ENCODE results near the gene ANKRD23. TPM values are rescaled to one million over a fixed set of nuclear protein-coding genes. Genes with fewer than 3 reads are reported as not detected.

The ANKRD23 gene
- total and polyA plus RNA-seq, 2 of the 8 experiments (the other 6 are each of a cell fraction or from before 2014, with no cell fraction given), result 3.4 to 3.5 TPM

DNA sequence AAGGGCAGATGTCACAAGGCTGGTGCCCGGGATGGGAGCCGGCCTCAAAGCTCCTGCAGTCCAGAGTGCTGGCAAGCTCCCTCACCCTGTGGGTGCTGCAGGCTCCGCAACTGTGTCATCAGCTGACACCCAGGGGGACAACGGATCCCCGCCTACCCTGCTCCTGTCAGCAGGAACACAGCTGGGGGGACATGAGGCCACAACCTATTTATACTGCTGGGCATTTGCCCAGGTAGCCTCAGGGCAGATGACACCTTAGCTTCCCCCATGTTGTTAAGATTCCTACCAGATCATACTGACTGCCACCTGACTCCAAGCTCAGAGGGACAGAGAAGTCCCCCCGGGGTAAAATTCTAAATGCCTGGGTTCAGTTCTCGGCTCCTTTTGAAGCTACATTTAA lies 1.2 kb downstream of the ANKRD23 start (continued):
- TF ChIP-seq GTF2F1 (IDR thresholded peaks at IDR 0.05; ENCODE audit: borderline replicate concordance, low read depth, low read length) (no peak), TAF1 (IDR thresholded peaks at IDR 0.05; ENCODE audit: low read depth, low read length) (no peak), NRF1 (IDR thresholded peaks at IDR 0.05; ENCODE audit: low read depth, low read length) (no peak), CHD2 (IDR thresholded peaks at IDR 0.05; ENCODE audit: low read length) (no peak), JUND (IDR thresholded peaks at IDR 0.05; ENCODE audit: low read length) (no peak), MAFK (IDR thresholded peaks at IDR 0.05; ENCODE audit: low read depth, low read length) (no peak)

Data from H1 (cell line).